AG04450 (cell line): ENCODE results near the gene C3orf85. TPM values are rescaled to one million over a fixed set of nuclear protein-coding genes. Genes with fewer than 3 reads are reported as not detected.

Experiments used
- CTCF ChIA-PET: fragments of 300-600, 350-600 bp; formaldehyde crosslinking; extraction: SDS; loops from one replicate; lab custom pipeline; 2022; ENCODE audit warnings: antibody characterized with exemption, inconsistent platforms; lab: Charles Lee
- POLR2A ChIA-PET: fragments of 350-600 bp; formaldehyde crosslinking; extraction: SDS; loops from one replicate; lab custom pipeline; 2021; ENCODE audit warnings: antibody characterized with exemption, inconsistent platforms; lab: Yijun Ruan, JAX
- DNase-seq: peaks from one replicate; pipeline ENCODE4 v3.0.0-alpha.2; 2011; ENCODE audit warnings: low read depth, low spot score
- H3K27ac ChIP-seq: one replicate; pipeline ENCODE4 v1.5.1; 2012; ENCODE audit warnings: low read depth, low read length, control low read depth
- H3K27me3 ChIP-seq: one replicate; pipeline ENCODE4 v1.6.0; 2012; ENCODE audit warnings: low read length; ENCODE audit not compliant: control insufficient read depth, insufficient read depth
- H3K4me3 ChIP-seq: 2 replicates; pipeline ENCODE4 v1.5.1; 2011; ENCODE audit warnings: mild to moderate bottlenecking, low read depth, low read length, control low read depth
- H3K9me3 ChIP-seq: 2 replicates; pipeline ENCODE4 v1.5.1; 2012; ENCODE audit warnings: low read length; ENCODE audit not compliant: control insufficient read depth, insufficient read depth
- CTCF ChIP-seq: IDR thresholded peaks from 2 replicates; pipeline ENCODE4 v1.5.1; 2011; ENCODE audit warnings: low read depth, low read length, control low read depth, inconsistent platforms
- polyA plus RNA-seq: library from polyadenylated mRNA; depleted of rRNA; stranded (reverse); fragments of >200 nt; gene quantifications from 2 replicates; pipeline ENCODE4 v1.2.3, GENCODE V29; 2011

The C3orf85 gene
- polyA plus RNA-seq, 1 experiment, result not detected

- Histone ChIP-seq H3K27ac (no peak overlapping the region), H3K4me3 (no peak overlapping the region), H3K9me3 (no peaks in the 10 kb centered on the region), H3K27me3 (peaks cover 3% of the 10 kb centered on the region)
- TF ChIP-seq CTCF, result no peak
- DNase-seq, result no peak
- CTCF ChIA-PET, result no interaction called here
- POLR2A ChIA-PET, result no interaction called here
Measured at GRCh38 chr3:109175411-109175810, 38.9 kb downstream of the C3orf85 start.

DNA sequence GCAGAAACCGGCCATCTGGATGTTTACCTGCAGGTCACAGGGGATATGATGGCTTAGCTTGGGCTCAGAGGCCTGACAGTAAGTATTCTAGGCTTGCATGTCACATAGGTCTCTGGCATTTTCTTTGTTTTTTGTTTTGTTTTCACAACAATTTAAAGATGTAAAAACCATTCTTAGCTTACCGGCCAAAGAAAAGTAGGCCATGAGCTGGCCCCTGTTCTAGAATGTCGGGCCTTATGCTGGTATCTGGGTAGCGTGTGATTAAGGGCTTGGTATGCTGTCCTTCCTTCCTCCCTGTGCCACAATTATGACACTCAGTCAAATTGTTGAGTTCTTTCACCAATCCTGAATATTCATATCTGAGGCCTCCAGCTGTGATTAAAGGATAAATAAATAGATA lies 40.2 kb downstream of the C3orf85 start:
- TF ChIP-seq CTCF, result no peak
- Histone ChIP-seq H3K4me3 (no peak overlapping the region), H3K27ac (no peak overlapping the region), H3K9me3 (no peaks in the 10 kb centered on the region), H3K27me3 (no peaks in the 10 kb centered on the region)
- CTCF ChIA-PET, result no interaction called here
- POLR2A ChIA-PET, result no interaction called here
- no peak for DNase-seq

DNA sequence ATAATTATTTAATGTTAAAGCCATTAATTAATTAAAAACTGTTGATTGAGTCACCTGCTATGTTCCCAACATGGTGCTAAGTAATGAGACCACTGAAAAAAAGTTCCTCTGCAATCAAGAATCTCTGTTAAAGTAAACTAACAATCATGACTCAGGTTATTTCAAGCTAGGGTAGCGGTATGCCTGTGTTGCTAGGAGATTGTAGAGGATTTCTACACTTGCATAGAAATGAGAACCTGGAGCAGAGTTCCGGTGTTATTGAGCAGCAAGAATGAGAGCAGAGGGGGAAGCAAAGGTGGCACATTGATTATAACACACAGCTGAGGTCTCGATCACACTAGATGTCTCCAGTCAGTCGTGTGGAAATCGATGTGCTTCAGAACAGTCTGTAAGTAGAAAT lies 41.4 kb downstream of the C3orf85 start:
- ChIA-PET CTCF (no interaction called here), POLR2A (no interaction called here)
- H3K4me3 ChIP-seq, result no peak overlapping the region

GRCh38 chr3:109178708-109179107 lies 42.2 kb downstream of the C3orf85 start:
- H3K27ac ChIP-seq, result no peak overlapping the region
- no peak overlapping the region for H3K4me3 ChIP-seq
- CTCF ChIA-PET, result no interaction called here
- DNase-seq, result no peak
- H3K9me3 ChIP-seq, result no peaks in the 10 kb centered on the region
- POLR2A ChIA-PET, result no interaction called here
- no peak for TF ChIP-seq CTCF
- H3K27me3 ChIP-seq, result no peaks in the 10 kb centered on the region

More for the DNA sequence above, 41.4 kb downstream of the C3orf85 start:
- no peak for TF ChIP-seq CTCF
- no peaks in the 10 kb centered on the region for H3K9me3 ChIP-seq
- no peak overlapping the region for H3K27ac ChIP-seq
- no peak for DNase-seq
- H3K27me3 ChIP-seq, result no peaks in the 10 kb centered on the region

- ChIA-PET CTCF (no interaction called here), POLR2A (no interaction called here)
- Histone ChIP-seq H3K27me3 (no peaks in the 10 kb centered on the region), H3K4me3 (no peak overlapping the region), H3K9me3 (no peaks in the 10 kb centered on the region; the same call in 1 of the 2 replicates), H3K27ac (no peak overlapping the region)
- no peak for DNase-seq
- TF ChIP-seq CTCF, result no peak
Measured at GRCh38 chr3:109184726-109185125, 48.2 kb downstream of the C3orf85 start.
